Activated naive CD8-positive, alpha-beta T cell treated with anti-CD3 and anti-CD28 coated beads, Interleukin-2, amount 50 U/mL, for 24 hours (primary cell): ENCODE results near the gene NR1I2.

Source experiments
- ATAC-seq: fragments of 150-1000 bp; cut with Tn5 transposase; one replicate; pipeline ENCODE4 v1.10.0; 2021
- DNase-seq: peaks from one replicate; pipeline ENCODE4 v3.0.0; 2021
- H3K27ac Mint-ChIP-seq: one replicate; pipeline ENCODE4 v1.8.0; 2021; ENCODE audit warnings: mild to moderate bottlenecking, mixed read lengths
- H3K27me3 Mint-ChIP-seq: one replicate; pipeline ENCODE4 v1.8.0; 2021; ENCODE audit warnings: mixed read lengths
- H3K36me3 Mint-ChIP-seq: one replicate; pipeline ENCODE4 v1.8.0; 2021; ENCODE audit warnings: low read depth, mixed read lengths
- H3K4me1 Mint-ChIP-seq: one replicate; pipeline ENCODE4 v1.8.0; 2021; ENCODE audit warnings: mixed read lengths
- H3K4me3 Mint-ChIP-seq: one replicate; pipeline ENCODE4 v1.8.0; 2021; ENCODE audit warnings: mild to moderate bottlenecking, moderate library complexity, mixed read lengths
- H3K9me3 Mint-ChIP-seq: one replicate; pipeline ENCODE4 v1.8.0; 2021; ENCODE audit warnings: mixed read lengths

The NR1I2 gene

GRCh38 chr3:119767936-119768601 lies 13.8 kb upstream of the NR1I2 start:
- Mint-ChIP-seq H3K27me3 (no peaks in the 10 kb centered on the region), H3K27ac (no peak overlapping the region), H3K36me3 (no peaks in the 10 kb centered on the region), H3K9me3 (no peaks in the 10 kb centered on the region), H3K4me1 (no peaks in the 10 kb centered on the region), H3K4me3 (no peak overlapping the region)
- no peak for DNase-seq
- ATAC-seq, result no peak

- no peaks in the 10 kb centered on the region for H3K4me1 Mint-ChIP-seq
- H3K4me3 Mint-ChIP-seq, result no peak overlapping the region
- H3K27me3 Mint-ChIP-seq, result no peaks in the 10 kb centered on the region
- no peaks in the 10 kb centered on the region for H3K36me3 Mint-ChIP-seq
- ATAC-seq (no peak), DNase-seq (no peak)
- no peak overlapping the region for H3K27ac Mint-ChIP-seq
- H3K9me3 Mint-ChIP-seq, result no peaks in the 10 kb centered on the region
These were observed 13.1 kb upstream of the NR1I2 start for GRCh38 chr3:119768668-119769393.

- Mint-ChIP-seq H3K9me3 (no peaks in the 10 kb centered on the region), H3K4me1 (no peaks in the 10 kb centered on the region), H3K4me3 (no peak overlapping the region), H3K27me3 (no peaks in the 10 kb centered on the region), H3K27ac (no peak overlapping the region), H3K36me3 (no peaks in the 10 kb centered on the region)
- no peak for DNase-seq
- ATAC-seq, result no peak
These were observed 12.3 kb upstream of the NR1I2 start for GRCh38 chr3:119769394-119770149.

- Mint-ChIP-seq H3K4me1 (no peaks in the 10 kb centered on the region), H3K4me3 (no peak overlapping the region), H3K9me3 (peaks cover 9% of the 10 kb centered on the region), H3K27ac (no peak overlapping the region), H3K36me3 (no peaks in the 10 kb centered on the region), H3K27me3 (no peaks in the 10 kb centered on the region)
- DNase-seq (no peak), ATAC-seq (no peak)
These were observed 7.5 kb upstream of the NR1I2 start for GRCh38 chr3:119774444-119774843.

- Mint-ChIP-seq H3K27me3 (no peaks in the 10 kb centered on the region), H3K36me3 (no peaks in the 10 kb centered on the region), H3K4me1 (peaks cover 5% of the 10 kb centered on the region), H3K27ac (no peak overlapping the region), H3K4me3 (no peak overlapping the region), H3K9me3 (peaks cover 9% of the 10 kb centered on the region)
- ATAC-seq (no peak), DNase-seq (no peak)
These were observed 5.6 kb upstream of the NR1I2 start for GRCh38 chr3:119776304-119776703.

- no peak overlapping the region for H3K4me3 Mint-ChIP-seq
- H3K27me3 Mint-ChIP-seq, result no peaks in the 10 kb centered on the region
- peaks cover 9% of the 10 kb centered on the region for H3K9me3 Mint-ChIP-seq
- peaks cover 5% of the 10 kb centered on the region for H3K4me1 Mint-ChIP-seq
- DNase-seq, result no peak
- no peak for ATAC-seq
- H3K27ac Mint-ChIP-seq, result no peak overlapping the region
- no peaks in the 10 kb centered on the region for H3K36me3 Mint-ChIP-seq
These were observed 3.7 kb upstream of the NR1I2 start for GRCh38 chr3:119778176-119778575.

GRCh38 chr3:119778811-119779210 lies 3.1 kb upstream of the NR1I2 start:
- no peaks in the 10 kb centered on the region for H3K36me3 Mint-ChIP-seq
- peaks cover 9% of the 10 kb centered on the region for H3K9me3 Mint-ChIP-seq
- H3K4me3 Mint-ChIP-seq, result no peak overlapping the region
- ATAC-seq (no peak), DNase-seq (no peak)
- H3K27me3 Mint-ChIP-seq, result no peaks in the 10 kb centered on the region
- no peak overlapping the region for H3K27ac Mint-ChIP-seq
- peaks cover 5% of the 10 kb centered on the region for H3K4me1 Mint-ChIP-seq

GRCh38 chr3:119779731-119780383 lies 2.0 kb upstream of the NR1I2 start:
- Mint-ChIP-seq H3K9me3 (peaks cover 9% of the 10 kb centered on the region), H3K36me3 (no peaks in the 10 kb centered on the region), H3K4me1 (peaks cover 5% of the 10 kb centered on the region), H3K4me3 (no peak overlapping the region), H3K27me3 (no peaks in the 10 kb centered on the region), H3K27ac (no peak overlapping the region)
- DNase-seq (no peak), ATAC-seq (no peak)

- H3K27me3 Mint-ChIP-seq, result no peaks in the 10 kb centered on the region
- H3K36me3 Mint-ChIP-seq, result no peaks in the 10 kb centered on the region
- no peaks in the 10 kb centered on the region for H3K9me3 Mint-ChIP-seq
- no peak for DNase-seq
- peaks cover 5% of the 10 kb centered on the region for H3K4me1 Mint-ChIP-seq
- no peak overlapping the region for H3K27ac Mint-ChIP-seq
- no peak for ATAC-seq
- H3K4me3 Mint-ChIP-seq, result no peak overlapping the region
These were observed 559 bp downstream of the NR1I2 start for GRCh38 chr3:119782460-119782859.

GRCh38 chr3:119783255-119783654 lies 1.4 kb downstream of the NR1I2 start:
- no peak for ATAC-seq
- Mint-ChIP-seq H3K27me3 (no peaks in the 10 kb centered on the region), H3K4me1 (peaks cover 5% of the 10 kb centered on the region)

GRCh38 chr3:119783883-119784282 lies 2.0 kb downstream of the NR1I2 start:
- no peaks in the 10 kb centered on the region for H3K36me3 Mint-ChIP-seq
- no peak overlapping the region for H3K4me3 Mint-ChIP-seq
- H3K4me1 Mint-ChIP-seq, result peaks cover 5% of the 10 kb centered on the region
- H3K27me3 Mint-ChIP-seq, result no peaks in the 10 kb centered on the region
- no peak for DNase-seq
- H3K27ac Mint-ChIP-seq, result no peak overlapping the region
- no peak for ATAC-seq
- H3K9me3 Mint-ChIP-seq, result no peaks in the 10 kb centered on the region

More at GRCh38 chr3:119783255-119783654, 1.4 kb downstream of the NR1I2 start:
- no peak overlapping the region for H3K27ac Mint-ChIP-seq
- no peaks in the 10 kb centered on the region for H3K36me3 Mint-ChIP-seq
- no peak overlapping the region for H3K4me3 Mint-ChIP-seq
- no peak for DNase-seq
- no peaks in the 10 kb centered on the region for H3K9me3 Mint-ChIP-seq

- H3K36me3 Mint-ChIP-seq, result peaks cover 2% of the 10 kb centered on the region
- no peaks in the 10 kb centered on the region for H3K9me3 Mint-ChIP-seq
- H3K27me3 Mint-ChIP-seq, result no peaks in the 10 kb centered on the region
- ATAC-seq (no peak), DNase-seq (no peak)
- H3K4me3 Mint-ChIP-seq, result no peak overlapping the region
- no peak overlapping the region for H3K27ac Mint-ChIP-seq
- no peaks in the 10 kb centered on the region for H3K4me1 Mint-ChIP-seq
These were observed 4.5 kb downstream of the NR1I2 start for GRCh38 chr3:119786409-119786808.

GRCh38 chr3:119790369-119790768 lies 8.5 kb downstream of the NR1I2 start:
- Mint-ChIP-seq H3K36me3 (peaks cover 2% of the 10 kb centered on the region), H3K4me1 (no peaks in the 10 kb centered on the region), H3K27me3 (no peaks in the 10 kb centered on the region), H3K9me3 (no peaks in the 10 kb centered on the region), H3K4me3 (no peak overlapping the region), H3K27ac (no peak overlapping the region)
- no peak for ATAC-seq
- no peak for DNase-seq

- peaks cover 2% of the 10 kb centered on the region for H3K36me3 Mint-ChIP-seq
- ATAC-seq (no peak), DNase-seq (no peak)
- no peaks in the 10 kb centered on the region for H3K9me3 Mint-ChIP-seq
- no peak overlapping the region for H3K27ac Mint-ChIP-seq
- peaks cover 4% of the 10 kb centered on the region for H3K27me3 Mint-ChIP-seq
- no peak overlapping the region for H3K4me3 Mint-ChIP-seq
- H3K4me1 Mint-ChIP-seq, result no peaks in the 10 kb centered on the region
These were observed 10.4 kb downstream of the NR1I2 start for GRCh38 chr3:119792270-119792669.
